GM21723 (cell line): Measurements from ENCODE around the gene RNF222.
"Not testable (repeated sequence)": the region's sequence is repeated elsewhere in the genome, so short reads cannot be mapped to it uniquely, and the experiment has no call there.

Experiments
- ATAC-seq: cut with Tn5 transposase; IDR thresholded peaks from one replicate; pipeline ENCODE4 v1.9.1; 2021; ENCODE audit warnings: mild to moderate bottlenecking, moderate library complexity; ENCODE audit not compliant: unreplicated experiment

RNF222 gene

DNA sequence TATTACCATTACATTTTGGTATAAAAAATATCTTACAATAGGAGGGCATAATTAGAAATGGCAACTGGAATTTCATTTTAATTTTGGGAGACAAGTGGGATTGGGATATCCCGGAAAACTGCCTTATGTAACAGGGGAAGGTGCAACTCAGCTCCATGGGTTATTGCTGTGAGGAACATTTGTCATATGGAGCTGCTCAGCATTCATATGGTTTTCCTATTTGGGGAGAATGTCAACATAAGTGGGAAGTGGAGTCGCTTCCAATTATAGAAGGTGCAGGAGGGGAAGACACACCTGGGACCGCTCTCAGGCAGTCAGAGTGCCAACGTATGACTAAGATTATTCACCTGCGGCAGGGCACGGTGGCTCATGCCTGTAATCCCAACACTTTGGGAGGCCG is 47.3 kb downstream of the RNF222 start:
- no peak for ATAC-seq

- not testable (repeated sequence) for ATAC-seq
Observed at GRCh38 chr17:8347001-8347400, 50.6 kb downstream of the RNF222 start.

- no peak for ATAC-seq
Observed at GRCh38 chr17:8345951-8346665, 51.5 kb downstream of the RNF222 start.

DNA sequence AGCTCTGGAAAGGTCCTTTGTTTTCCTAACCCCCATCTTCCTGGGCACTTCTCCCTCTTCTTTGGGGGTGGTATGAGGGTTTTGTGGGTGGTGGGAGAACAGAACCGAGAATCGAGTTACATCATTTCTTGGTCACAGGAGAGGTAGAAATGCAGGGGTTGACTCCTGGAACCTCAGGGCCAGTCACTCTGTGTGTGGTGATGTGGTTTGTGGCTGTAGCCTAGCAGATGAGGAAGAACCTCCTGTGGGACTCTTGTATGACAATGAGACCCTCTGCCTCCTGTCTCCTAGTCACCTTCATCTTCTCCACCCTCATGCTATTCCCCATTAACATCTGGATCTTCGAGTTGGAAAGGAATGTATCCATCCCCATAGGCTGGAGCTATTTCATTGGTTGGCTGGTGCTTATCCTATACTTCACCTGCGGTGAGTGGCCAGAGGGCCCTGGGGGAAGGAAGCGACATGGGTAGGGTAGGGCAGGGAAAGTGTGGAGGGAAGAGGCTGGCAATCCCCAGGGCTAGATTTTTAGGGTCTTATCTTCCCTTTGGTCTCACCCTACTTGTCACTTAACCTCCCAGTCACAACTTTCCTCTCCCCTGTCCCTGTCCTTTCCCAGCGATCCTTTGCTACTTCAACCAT is 52.5 kb downstream of the RNF222 start:
- ATAC-seq = no peak

GRCh38 chr17:8341456-8341855 is 56.2 kb downstream of the RNF222 start:
- no peak for ATAC-seq
